RWPE2 (cell line): ENCODE results near the gene NAPEPLD.
"Not testable (repeated sequence)": the region's sequence is repeated elsewhere in the genome, so short reads cannot be mapped to it uniquely, and the experiment has no call there.

Experiments used
- ATAC-seq: fragments of 200-7000 bp; cut with Tn5 transposase; 3 replicates; pipeline ENCODE4 v1.9.1; 2021; ENCODE audit warnings: low read depth
- DNase-seq: peaks from one replicate; pipeline ENCODE4 v3.0.0-alpha.2; 2020; ENCODE audit warnings: low spot score
- H3K27ac ChIP-seq: fragments of 450-650 bp; 2 replicates; pipeline ENCODE4 v1.5.1; 2017; ENCODE audit warnings: mild to moderate bottlenecking; ENCODE audit not compliant: poor library complexity, severe bottlenecking
- H3K27me3 ChIP-seq: fragments of 250-450 bp; sonication (Bioruptor Pico); 2 replicates; pipeline ENCODE4 v1.5.1; 2021; ENCODE audit warnings: mild to moderate bottlenecking, moderate library complexity; ENCODE audit not compliant: insufficient read depth, poor library complexity, severe bottlenecking
- H3K36me3 ChIP-seq: fragments of 250-450 bp; sonication (Bioruptor Pico); 2 replicates; pipeline ENCODE4 v1.5.1; 2020; ENCODE audit warnings: low read depth, mild to moderate bottlenecking, moderate library complexity
- H3K4me1 ChIP-seq: fragments of 250-450 bp; sonication (Bioruptor Pico); 2 replicates; pipeline ENCODE4 v1.5.1; 2021; ENCODE audit warnings: mild to moderate bottlenecking, moderate library complexity; ENCODE audit not compliant: insufficient read depth, poor library complexity, severe bottlenecking
- H3K4me3 ChIP-seq: fragments of 250-450 bp; sonication (Bioruptor Pico); 2 replicates; pipeline ENCODE4 v1.5.1; 2021; ENCODE audit warnings: mild to moderate bottlenecking, moderate library complexity; ENCODE audit not compliant: severe bottlenecking
- H3K9me3 ChIP-seq: fragments of 250-450 bp; sonication (Bioruptor Pico); 2 replicates; pipeline ENCODE4 v1.5.1; 2021; ENCODE audit warnings: mild to moderate bottlenecking, moderate library complexity; ENCODE audit not compliant: severe bottlenecking
- TF ChIP-seq, protein P1 (sequence below): fragments of 450-650 bp; IDR thresholded peaks from one replicate; pipeline ENCODE4 v1.5.1; 2017; ENCODE audit warnings: mild to moderate bottlenecking, moderate library complexity; ENCODE audit not compliant: poor library complexity, severe bottlenecking

The NAPEPLD gene

DNA sequence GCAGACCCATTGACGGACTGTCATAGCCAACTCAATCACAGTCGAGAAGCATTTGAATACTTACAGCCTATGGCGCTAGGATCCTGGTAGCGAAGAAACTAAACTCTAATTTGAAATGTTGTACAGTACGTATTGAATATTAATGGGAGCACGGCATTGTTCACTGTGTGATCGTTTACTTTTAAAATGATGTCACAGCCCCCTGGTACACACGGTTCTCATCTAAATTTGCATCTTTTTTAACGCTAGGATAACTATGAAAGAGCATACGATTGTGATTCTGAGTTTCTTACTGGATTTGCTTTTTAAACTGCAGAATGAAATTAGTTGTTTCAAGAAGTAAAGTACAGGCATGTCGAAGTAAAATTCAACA is 895 bp upstream of the NAPEPLD start:
- Histone ChIP-seq H3K27me3 (no peaks in the 10 kb centered on the region), H3K27ac (peak overlapping the region; percentile 44), H3K4me3 (peak overlapping the region; percentile 60), H3K36me3 (no peaks in the 10 kb centered on the region), H3K4me1 (peaks cover 16% of the 10 kb centered on the region), H3K9me3 (no peaks in the 10 kb centered on the region)
- TF ChIP-seq, protein P1, sequence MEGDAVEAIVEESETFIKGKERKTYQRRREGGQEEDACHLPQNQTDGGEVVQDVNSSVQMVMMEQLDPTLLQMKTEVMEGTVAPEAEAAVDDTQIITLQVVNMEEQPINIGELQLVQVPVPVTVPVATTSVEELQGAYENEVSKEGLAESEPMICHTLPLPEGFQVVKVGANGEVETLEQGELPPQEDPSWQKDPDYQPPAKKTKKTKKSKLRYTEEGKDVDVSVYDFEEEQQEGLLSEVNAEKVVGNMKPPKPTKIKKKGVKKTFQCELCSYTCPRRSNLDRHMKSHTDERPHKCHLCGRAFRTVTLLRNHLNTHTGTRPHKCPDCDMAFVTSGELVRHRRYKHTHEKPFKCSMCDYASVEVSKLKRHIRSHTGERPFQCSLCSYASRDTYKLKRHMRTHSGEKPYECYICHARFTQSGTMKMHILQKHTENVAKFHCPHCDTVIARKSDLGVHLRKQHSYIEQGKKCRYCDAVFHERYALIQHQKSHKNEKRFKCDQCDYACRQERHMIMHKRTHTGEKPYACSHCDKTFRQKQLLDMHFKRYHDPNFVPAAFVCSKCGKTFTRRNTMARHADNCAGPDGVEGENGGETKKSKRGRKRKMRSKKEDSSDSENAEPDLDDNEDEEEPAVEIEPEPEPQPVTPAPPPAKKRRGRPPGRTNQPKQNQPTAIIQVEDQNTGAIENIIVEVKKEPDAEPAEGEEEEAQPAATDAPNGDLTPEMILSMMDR = no peak
- ATAC-seq = no peak
- no peak for DNase-seq

DNA sequence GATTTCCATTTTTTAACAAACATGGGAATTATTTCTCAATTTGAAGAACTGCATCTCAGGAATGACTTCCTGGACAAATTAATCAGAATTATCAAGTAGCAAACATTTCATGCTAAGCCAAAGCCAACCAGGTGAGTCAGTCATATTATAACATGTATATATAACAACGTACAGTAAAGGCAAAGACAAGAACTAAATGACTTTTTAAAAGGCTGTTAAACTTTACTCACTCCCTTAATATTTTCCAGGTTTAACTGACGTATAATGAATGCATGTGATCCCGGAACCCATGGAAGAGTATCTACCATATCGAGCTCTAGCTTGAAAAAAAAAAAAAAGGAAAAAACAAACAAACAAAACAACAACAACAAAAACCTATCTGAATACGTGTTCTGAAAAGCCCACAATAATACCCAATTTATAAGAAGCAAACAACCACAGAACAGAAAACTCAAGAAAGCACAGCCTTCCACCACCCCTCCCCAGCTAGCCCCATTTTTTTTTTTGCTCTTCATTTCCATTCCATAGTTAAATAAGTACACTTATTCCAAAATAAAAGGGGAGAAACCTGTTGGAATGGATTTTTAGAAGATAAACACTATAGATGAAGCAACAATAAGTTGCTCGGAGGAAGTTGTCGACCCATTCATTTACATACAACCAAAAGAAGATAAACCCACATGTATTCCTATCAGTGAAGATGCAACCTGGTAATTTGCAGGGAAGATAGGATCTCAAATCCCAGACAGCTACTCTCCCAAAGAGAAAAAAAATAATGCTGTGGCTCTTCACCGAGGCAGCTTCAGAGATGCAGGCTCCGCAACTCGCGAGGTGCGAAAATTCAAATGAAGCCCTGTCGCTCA is 537 bp downstream of the NAPEPLD start:
- Histone ChIP-seq H3K27ac (peak overlapping the region; percentile 44), H3K4me3 (peak overlapping the region; percentile 60), H3K36me3 (no peaks in the 10 kb centered on the region), H3K9me3 (no peaks in the 10 kb centered on the region), H3K4me1 (peaks cover 16% of the 10 kb centered on the region), H3K27me3 (no peaks in the 10 kb centered on the region)
- TF ChIP-seq, protein P1 = no peak
- ATAC-seq (peak; percentile 24; the same call in 1 of the 3 replicates), DNase-seq (no peak)

DNA sequence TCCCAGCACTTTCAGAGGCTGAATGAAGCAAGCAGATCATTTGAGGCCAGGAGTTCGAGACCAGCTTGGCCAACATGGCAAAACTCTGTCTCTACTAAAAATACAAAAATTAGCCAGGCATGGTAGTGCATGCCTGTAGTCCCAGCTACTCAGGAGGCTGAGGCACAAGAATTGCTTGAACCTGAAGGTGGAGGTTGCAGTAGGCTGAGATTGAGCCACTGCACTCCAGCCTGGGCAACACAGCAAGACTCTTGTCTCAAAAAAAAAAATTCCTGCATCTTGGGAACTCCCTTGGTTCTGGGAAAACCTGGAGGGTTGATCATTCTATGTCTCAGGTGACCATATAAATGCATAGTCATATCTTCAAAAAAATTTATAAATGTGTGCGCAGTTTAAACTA is 4.1 kb downstream of the NAPEPLD start:
- not testable (repeated sequence) for ATAC-seq, H3K9me3 ChIP-seq, H3K27me3 ChIP-seq, DNase-seq, H3K36me3 ChIP-seq, H3K27ac ChIP-seq, H3K4me3 ChIP-seq
- peaks cover 18% of the 10 kb centered on the region for H3K4me1 ChIP-seq

DNA sequence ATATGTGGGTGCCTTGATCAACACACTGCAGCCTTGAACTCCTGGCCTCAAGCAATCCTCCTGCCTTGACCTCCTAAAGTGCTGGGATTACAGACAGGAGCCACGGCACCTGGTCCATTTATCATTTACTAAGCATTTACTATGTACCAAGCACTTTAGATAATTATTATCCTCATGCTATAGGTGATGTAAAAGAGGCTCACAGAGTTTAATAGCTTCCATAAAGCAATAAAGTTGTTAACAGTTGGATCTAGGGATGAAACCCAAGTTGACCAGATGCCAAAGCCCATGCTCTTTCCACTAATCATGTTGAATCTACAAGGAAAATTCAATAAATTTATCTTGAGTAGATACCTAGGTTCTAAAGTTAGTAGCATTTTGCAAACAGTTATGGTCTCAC is 5.0 kb downstream of the NAPEPLD start:
- Histone ChIP-seq H3K27me3 (no peaks in the 10 kb centered on the region), H3K4me3 (no peak overlapping the region), H3K4me1 (peaks cover 15% of the 10 kb centered on the region), H3K27ac (no peak overlapping the region), H3K36me3 (no peaks in the 10 kb centered on the region), H3K9me3 (no peaks in the 10 kb centered on the region)
- ATAC-seq (no peak), DNase-seq (no peak)
- TF ChIP-seq, protein P1 = no peak

DNA sequence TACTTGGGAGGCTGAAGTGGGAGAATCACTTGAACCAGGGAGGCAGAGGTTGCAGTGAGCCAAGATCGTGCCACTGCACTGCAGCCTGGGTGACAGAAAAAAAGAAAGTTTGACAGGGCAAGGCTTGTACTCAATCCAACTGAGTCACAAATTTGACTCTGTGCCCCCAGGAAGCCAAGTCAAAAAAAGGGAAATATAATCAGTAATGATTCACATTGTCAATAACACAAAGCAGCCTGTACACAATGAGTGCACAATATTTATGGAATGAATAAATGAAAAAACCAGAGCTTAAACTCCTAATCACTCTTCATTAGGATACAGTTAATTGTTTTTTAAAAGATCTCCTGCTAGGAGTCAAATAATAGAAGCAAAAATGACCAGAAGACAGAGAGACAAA is 6.4 kb downstream of the NAPEPLD start:
- no peaks in the 10 kb centered on the region for H3K9me3 ChIP-seq
- H3K4me3 ChIP-seq = no peak overlapping the region
- no peaks in the 10 kb centered on the region for H3K27me3 ChIP-seq
- DNase-seq (no peak), ATAC-seq (peak; percentile 49; the same call in 1 of the 3 replicates)
- H3K36me3 ChIP-seq = no peaks in the 10 kb centered on the region
- TF ChIP-seq, protein P1 = no peak
- no peak overlapping the region for H3K27ac ChIP-seq
- peaks cover 12% of the 10 kb centered on the region for H3K4me1 ChIP-seq
